Stimulated activated CD4-positive, alpha-beta T cell treated with anti-CD3 and anti-CD28 coated beads, TNF-alpha, amount 100 ng/mL, for 1 hour (primary cell): Measurements from ENCODE around the gene C1orf167.

ENCODE experiments used
- DNase-seq, 3 donors: peaks; one replicate each; pipeline ENCODE4 v3.0.0-alpha.2; 2020; ENCODE audit warnings: low read depth in 3 of 3, low spot score in 1 of 3

Gene C1orf167

DNA sequence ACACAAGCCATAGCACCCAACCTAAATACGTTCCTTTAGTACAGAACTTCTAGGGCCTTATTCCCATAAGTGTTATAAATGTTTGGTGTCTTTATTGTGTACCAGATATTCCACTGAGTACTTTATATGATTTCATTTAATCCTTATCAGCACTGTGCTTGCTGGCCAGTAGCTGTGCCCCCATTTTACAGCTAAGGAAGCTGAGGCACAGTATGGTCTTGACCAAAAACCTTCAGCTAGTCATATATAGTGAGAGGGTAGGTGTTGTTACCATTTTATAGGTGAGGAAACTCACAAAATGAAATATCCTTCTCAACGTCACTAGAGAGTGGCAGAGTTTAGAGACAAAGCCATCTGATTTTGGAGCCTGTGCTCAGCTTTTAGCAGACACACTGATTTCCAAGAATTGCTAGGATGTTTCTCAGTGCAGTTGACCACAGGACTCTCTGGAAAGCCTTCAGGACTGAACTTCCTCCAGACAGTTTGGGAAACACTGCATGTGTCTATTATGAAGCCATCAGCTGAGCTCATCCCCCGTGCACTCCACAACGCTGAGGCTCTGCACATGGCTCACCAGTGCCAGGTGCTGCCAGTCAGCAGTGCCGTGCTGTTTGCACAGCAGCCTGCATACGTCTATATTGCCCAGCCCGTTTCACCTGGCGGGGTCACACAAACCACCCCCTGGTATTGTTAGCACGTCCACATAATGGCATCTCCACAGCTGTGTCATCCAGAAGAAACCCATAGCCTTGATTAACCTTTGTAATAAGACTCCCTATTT lies 70.1 kb downstream of the C1orf167 start:
- no peak for DNase-seq

DNA sequence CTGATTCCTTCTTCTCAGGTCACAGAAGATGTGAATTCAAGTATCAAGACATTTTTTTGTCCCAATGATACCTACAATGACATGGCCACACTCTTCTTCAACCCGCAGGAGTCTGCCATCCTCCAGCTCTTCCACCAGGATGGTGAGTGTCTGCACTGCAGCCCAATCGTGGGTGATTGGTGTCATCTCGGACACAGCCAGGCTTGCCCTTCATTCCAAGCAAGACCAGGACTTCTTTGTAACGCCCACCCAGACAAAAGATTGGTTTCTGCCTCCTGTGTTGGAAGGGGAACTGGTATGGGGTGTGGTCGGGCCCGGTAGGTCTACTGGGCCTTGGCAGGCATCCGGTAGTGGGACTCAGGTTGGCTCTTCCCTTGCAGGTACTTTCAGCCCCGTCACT lies 71.5 kb downstream of the C1orf167 start:
- DNase-seq, result no peak

DNA sequence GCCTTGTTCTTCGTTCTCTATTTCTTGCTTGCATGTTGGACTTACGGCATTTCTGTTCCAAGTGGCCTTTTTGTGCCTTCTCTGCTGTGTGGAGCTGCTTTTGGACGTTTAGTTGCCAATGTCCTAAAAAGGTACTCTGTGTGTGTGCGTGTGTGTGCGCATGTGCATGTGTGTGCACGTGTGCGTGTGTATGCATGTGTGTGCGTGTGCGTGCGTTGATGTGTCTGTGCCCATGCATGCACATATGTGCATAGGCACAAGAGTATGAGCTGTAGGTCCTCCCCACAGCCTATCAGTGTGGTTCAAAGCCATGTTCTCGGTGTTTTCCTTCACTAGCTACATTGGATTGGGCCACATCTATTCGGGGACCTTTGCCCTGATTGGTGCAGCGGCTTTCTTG lies 71.9 kb downstream of the C1orf167 start:
- DNase-seq, result no peak

DNA sequence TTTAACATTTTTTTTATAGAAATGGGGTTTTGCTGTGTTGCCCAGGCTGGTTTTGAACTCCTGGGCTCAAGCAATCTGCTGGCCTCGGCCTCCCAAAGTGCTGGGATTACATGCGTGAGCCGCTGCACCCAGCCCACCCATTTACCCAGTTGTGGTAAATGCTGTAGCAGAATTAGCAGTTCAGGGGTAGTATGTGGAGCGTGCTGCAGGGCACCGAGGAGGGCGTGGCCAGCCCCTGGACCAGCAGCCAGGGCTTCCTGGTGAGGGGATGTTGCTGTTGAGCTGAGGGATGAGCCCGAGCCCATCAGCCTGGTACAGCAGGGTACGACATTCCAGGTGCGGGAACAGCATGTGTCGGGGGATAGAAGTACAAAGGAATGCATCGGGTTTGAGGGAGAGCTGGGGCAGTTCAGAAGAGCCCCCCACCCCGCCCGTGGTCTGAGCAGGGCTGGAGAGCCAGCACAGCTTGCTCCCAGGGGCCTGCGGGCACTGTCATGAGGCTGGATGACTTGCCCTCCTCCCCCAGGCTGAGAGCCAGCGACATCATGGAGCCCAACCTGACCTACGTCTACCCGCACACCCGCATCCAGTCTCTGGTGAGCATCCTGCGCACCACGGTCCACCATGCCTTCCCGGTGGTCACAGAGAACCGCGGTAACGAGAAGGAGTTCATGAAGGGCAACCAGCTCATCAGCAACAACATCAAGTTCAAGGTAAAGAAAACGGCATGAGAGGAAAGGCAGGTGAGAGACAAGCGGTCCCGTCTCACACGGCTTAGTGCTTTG lies 73.6 kb downstream of the C1orf167 start:
- DNase-seq, result no peak

DNA sequence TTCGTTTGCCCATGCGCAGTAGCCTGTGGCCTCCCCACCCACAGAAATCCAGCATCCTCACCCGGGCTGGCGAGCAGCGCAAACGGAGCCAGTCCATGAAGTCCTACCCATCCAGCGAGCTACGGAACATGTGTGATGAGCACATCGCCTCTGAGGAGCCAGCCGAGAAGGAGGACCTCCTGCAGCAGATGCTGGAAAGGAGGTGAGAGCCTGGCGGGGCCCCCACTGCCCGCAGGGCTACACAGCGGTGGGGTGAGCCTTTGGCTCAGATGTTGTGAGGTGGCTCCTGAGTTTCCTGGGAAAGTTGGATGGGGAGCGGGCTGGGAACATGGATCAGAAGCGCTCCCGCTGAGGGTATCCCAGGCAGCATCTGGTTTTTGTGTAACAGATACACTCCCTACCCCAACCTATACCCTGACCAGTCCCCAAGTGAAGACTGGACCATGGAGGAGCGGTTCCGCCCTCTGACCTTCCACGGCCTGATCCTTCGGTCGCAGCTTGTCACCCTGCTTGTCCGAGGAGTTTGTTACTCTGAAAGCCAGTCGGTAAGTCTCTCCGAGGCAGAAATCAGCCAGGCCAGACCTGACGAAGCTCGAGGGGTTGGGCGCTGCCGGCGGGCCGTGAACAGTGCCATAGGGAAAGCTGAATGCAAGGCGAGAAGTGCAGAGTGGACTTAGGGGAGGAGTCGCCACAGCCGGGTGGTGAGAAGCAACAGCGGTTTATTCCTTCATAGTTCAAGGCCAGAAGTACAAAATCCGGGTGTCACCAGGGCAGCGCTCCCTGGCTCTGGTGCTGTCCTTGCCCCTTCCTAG lies 75.2 kb downstream of the C1orf167 start:
- DNase-seq, result no peak

DNA sequence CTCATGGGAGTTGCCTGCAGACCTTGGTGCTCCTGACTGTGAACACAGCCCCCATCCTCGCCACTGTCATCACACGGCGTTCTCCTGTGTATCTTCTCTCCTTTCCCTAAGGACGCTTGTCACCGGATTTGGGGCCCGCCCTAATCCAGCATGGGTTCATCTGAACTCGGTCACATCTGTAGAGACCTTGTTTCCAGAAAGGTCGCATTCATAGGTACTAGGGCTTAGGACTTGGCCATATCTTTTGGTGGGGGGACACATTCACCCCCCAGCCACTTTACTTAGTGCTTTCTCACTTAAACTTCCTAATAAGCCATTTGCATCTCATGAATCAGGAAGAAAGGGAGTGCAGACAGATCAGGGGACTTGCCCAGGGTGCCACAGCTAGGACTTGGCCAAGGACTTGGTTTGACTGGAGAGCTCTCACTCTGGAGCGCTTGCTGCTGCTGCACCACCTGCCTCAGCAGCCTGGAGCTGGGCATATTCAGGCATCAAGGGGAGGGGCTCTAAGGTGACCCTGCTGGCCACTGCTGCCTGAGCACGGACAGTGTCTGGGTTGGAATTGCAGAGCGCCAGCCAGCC lies 75.9 kb downstream of the C1orf167 start:
- DNase-seq, result no peak

DNA sequence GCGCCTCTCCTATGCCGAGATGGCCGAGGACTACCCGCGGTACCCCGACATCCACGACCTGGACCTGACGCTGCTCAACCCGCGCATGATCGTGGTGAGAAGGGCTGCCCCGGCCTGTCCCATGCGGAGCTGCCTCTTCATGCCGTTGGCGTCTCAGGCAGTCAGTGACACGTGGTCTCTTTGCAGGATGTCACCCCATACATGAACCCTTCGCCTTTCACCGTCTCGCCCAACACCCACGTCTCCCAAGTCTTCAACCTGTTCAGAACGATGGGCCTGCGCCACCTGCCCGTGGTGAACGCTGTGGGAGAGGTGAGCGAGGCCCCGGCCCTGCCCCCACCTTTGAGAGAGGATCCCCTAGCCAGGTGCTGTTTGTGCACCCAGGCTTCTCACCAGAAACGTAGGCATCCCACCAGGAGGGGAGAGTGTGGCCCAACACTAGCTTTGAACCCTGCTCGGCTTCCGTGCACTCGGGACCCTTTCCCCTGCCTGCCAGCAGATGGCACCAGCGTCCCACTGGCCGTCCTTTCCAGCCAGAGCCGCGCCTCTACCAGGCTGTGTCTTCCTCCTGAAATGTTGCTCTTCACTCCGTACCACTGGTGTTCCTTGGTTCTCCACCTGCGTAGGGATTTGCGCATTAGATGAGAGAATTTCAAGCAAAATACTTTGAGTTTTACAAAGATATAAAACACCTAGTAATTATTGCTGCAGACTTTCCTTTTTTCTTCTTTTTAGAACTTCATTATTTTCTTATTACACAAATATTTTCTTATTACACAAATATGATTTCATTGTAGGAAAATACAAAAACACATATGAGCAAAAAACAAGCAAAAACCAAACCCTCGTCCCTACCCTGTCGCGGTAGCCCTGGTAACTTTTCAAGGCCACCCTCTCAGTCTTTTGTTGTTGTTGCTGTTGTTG lies 76.6 kb downstream of the C1orf167 start:
- peak; percentile 26 to 73 (median 57) for DNase-seq
